GM23338 (cell line): ENCODE measurements around the gene NIPAL4. TPM values are rescaled to one million over a fixed set of nuclear protein-coding genes. Genes with fewer than 3 reads are reported as not detected.

Source experiments
- ATAC-seq: fragments of 200-7000 bp; cut with Tn5 transposase; 3 replicates; pipeline ENCODE4 v1.9.1; 2020
- DNase-seq: peaks from one replicate; pipeline ENCODE4 v3.0.0-alpha.2; 2015; ENCODE audit warnings: low spot score
- H2AFZ ChIP-seq: fragments of 200-600 bp; sonication (generic); 2 replicates; pipeline ENCODE4 v1.8.0; 2016; ENCODE audit warnings: antibody characterized with exemption, mild to moderate bottlenecking, moderate library complexity
- H3F3A ChIP-seq: fragments of 200-600 bp; sonication (generic); replicated peaks from 2 replicates; pipeline ENCODE4 v1.8.0; 2017; ENCODE audit warnings: antibody characterized with exemption, mixed run types, low read depth
- H3K27ac ChIP-seq: fragments of 200-600 bp; sonication (generic); 2 replicates; pipeline ENCODE4 v1.6.1; 2016; ENCODE audit warnings: low read depth
- H3K27me3 ChIP-seq: fragments of 200-600 bp; sonication (generic); 2 replicates; pipeline ENCODE4 v1.8.0; 2016; ENCODE audit warnings: mild to moderate bottlenecking, mixed run types, moderate library complexity; ENCODE audit not compliant: insufficient read depth
- H3K36me3 ChIP-seq: fragments of 200-600 bp; sonication (generic); 2 replicates; pipeline ENCODE4 v1.8.0; 2016; ENCODE audit warnings: mild to moderate bottlenecking; ENCODE audit not compliant: insufficient read depth
- H3K4me1 ChIP-seq: fragments of 200-600 bp; sonication (generic); 2 replicates; pipeline ENCODE4 v1.8.0; 2016; ENCODE audit warnings: mild to moderate bottlenecking, moderate library complexity; ENCODE audit not compliant: insufficient read depth
- H3K4me2 ChIP-seq: fragments of 200-600 bp; sonication (generic); 2 replicates; pipeline ENCODE4 v1.7.1; 2017; ENCODE audit warnings: mixed run types
- H3K4me3 ChIP-seq: fragments of 200-600 bp; sonication (generic); 2 replicates; pipeline ENCODE4 v1.6.1; 2016; ENCODE audit warnings: mixed run types
- H3K79me2 ChIP-seq: fragments of 200-600 bp; sonication (generic); replicated peaks from 2 replicates; pipeline ENCODE4 v1.8.0; 2017; ENCODE audit warnings: mild to moderate bottlenecking; ENCODE audit not compliant: insufficient read depth
- H3K9me2 ChIP-seq: fragments of 200-600 bp; sonication (generic); 2 replicates; pipeline ENCODE4 v1.8.0; 2017; ENCODE audit not compliant: insufficient read depth
- H4K20me1 ChIP-seq: fragments of 200-600 bp; sonication (generic); replicated peaks from 2 replicates; pipeline ENCODE4 v1.8.0; 2017; ENCODE audit warnings: mild to moderate bottlenecking; ENCODE audit not compliant: insufficient read depth
- H3K27ac Mint-ChIP-seq: 2 replicates; pipeline ENCODE4 v1.8.0; 2020; ENCODE audit warnings: inconsistent platforms, mild to moderate bottlenecking, moderate library complexity, mixed read lengths
- H3K27me3 Mint-ChIP-seq: 3 replicates; pipeline ENCODE4 v1.8.0; 2022; ENCODE audit warnings: low read depth, mild to moderate bottlenecking, moderate library complexity, mixed read lengths, inconsistent platforms; ENCODE audit not compliant: insufficient read depth, poor library complexity
- H3K36me3 Mint-ChIP-seq: 3 replicates; pipeline ENCODE4 v1.8.0; 2021; ENCODE audit warnings: low read depth, mild to moderate bottlenecking, inconsistent platforms, moderate library complexity, mixed read lengths
- H3K4me1 Mint-ChIP-seq: 3 replicates; pipeline ENCODE4 v1.8.0; 2020; ENCODE audit warnings: mild to moderate bottlenecking, inconsistent platforms, mixed read lengths
- H3K4me3 Mint-ChIP-seq: 3 replicates; pipeline ENCODE4 v1.8.0; 2021; ENCODE audit warnings: moderate library complexity, mild to moderate bottlenecking, inconsistent platforms, mixed read lengths
- H3K9me3 Mint-ChIP-seq: 3 replicates; pipeline ENCODE4 v1.8.0; 2020; ENCODE audit warnings: moderate library complexity, mild to moderate bottlenecking, inconsistent platforms, mixed read lengths
- CREB1 ChIP-seq: fragments of 250-450 bp; sonication (Bioruptor Pico); IDR thresholded peaks from 2 replicates; pipeline ENCODE4 v1.5.0; 2020; ENCODE audit warnings: low read depth, mild to moderate bottlenecking, moderate library complexity
- CTCF ChIP-seq, 2 experiments: fragments of 200-600 bp in 1 of 2; sonication (generic) in 1 of 2; conservative IDR thresholded peaks; 2 replicates each; pipeline versions ENCODE4 v1.5.1 to v1.6.1; 2016 to 2017; ENCODE audit warnings: antibody characterized with exemption in 2 of 2, low read depth in 2 of 2, mild to moderate bottlenecking in 2 of 2, moderate library complexity in 1 of 2
- EZH2 ChIP-seq: fragments of 200-600 bp; sonication (generic); IDR thresholded peaks from one replicate; pipeline ENCODE4 v1.8.0; 2017; ENCODE audit warnings: antibody characterized with exemption, mild to moderate bottlenecking, low read depth; ENCODE audit not compliant: unreplicated experiment
- EZH2phosphoT487 ChIP-seq: fragments of 200-600 bp; sonication (generic); IDR thresholded peaks from one replicate; pipeline ENCODE4 v1.8.1; 2018; ENCODE audit warnings: antibody characterized with exemption; ENCODE audit not compliant: unreplicated experiment
- JUNB ChIP-seq: IDR thresholded peaks from one replicate; pipeline ENCODE4 v1.6.1; 2016; ENCODE audit warnings: antibody characterized with exemption; ENCODE audit not compliant: unreplicated experiment
- NANOG ChIP-seq: IDR thresholded peaks from 2 replicates; pipeline ENCODE4 v1.6.1; 2016; ENCODE audit warnings: antibody characterized with exemption, borderline replicate concordance
- POLR2AphosphoS5 ChIP-seq: IDR thresholded peaks from 2 replicates; pipeline ENCODE4 v1.6.1; 2016; ENCODE audit warnings: antibody characterized with exemption, low read depth
- REST ChIP-seq: IDR thresholded peaks from one replicate; pipeline ENCODE4 v1.6.1; 2018; ENCODE audit warnings: antibody characterized with exemption; ENCODE audit not compliant: unreplicated experiment
- STAT1 ChIP-seq: IDR thresholded peaks from one replicate; pipeline ENCODE4 v1.6.1; 2016; ENCODE audit warnings: antibody characterized with exemption; ENCODE audit not compliant: unreplicated experiment
- ZNF114 ChIP-seq: fragments of 250-450 bp; sonication (Bioruptor Pico); IDR thresholded peaks from 2 replicates; pipeline ENCODE4 v1.5.0; 2020; ENCODE audit warnings: mild to moderate bottlenecking, moderate library complexity
- ZNF331 ChIP-seq: fragments of 250-450 bp; sonication (Bioruptor Pico); IDR thresholded peaks from 2 replicates; pipeline ENCODE4 v1.5.0; 2020; ENCODE audit warnings: low read depth, mild to moderate bottlenecking, moderate library complexity
- polyA plus RNA-seq: library from polyadenylated mRNA; unstranded; fragments of >200 nt; fragmentation: Nextera tagmentation; extraction: Ambion mirVana; gene quantifications from 2 replicates; pipeline ENCODE4 v1.2.1, GENCODE V29; 2016
- total RNA-seq: library from RNA; depleted of rRNA; stranded (reverse); fragments of >200 nt; shearing (Covaris generic); gene quantifications from 2 replicates; pipeline ENCODE4 v1.2.3, GENCODE V29; 2014

NIPAL4 gene
- total and polyA plus RNA-seq, 2 experiments from 2014 or later = 0.21 TPM; not detected in 1

- TF ChIP-seq REST = no peak
- TF ChIP-seq EZH2phosphoT487 = no peak
These were observed 1.2 kb upstream of the NIPAL4 start (continued) for GRCh38 chr5:157458835-157459234.

- Histone ChIP-seq H2AFZ (no peak overlapping the region), H3F3A (no peaks in the 10 kb centered on the region), H3K4me3 (peak overlapping the region; percentile 84), H3K27ac (no peak overlapping the region), H3K9me2 (no peaks in the 10 kb centered on the region), H3K36me3 (no peaks in the 10 kb centered on the region), H3K79me2 (no peaks in the 10 kb centered on the region), H3K4me1 (peaks cover 26% of the 10 kb centered on the region), H3K4me2 (peak overlapping the region; percentile 88; the same call in 1 of the 2 replicates), H3K27me3 (peaks cover 48% of the 10 kb centered on the region), H4K20me1 (no peaks in the 10 kb centered on the region)
- Mint-ChIP-seq H3K9me3 (no peaks in the 10 kb centered on the region), H3K27ac (no peak overlapping the region), H3K27me3 (peaks cover 26% of the 10 kb centered on the region), H3K4me3 (peak overlapping the region; percentile 77), H3K4me1 (peaks cover 28% of the 10 kb centered on the region), H3K36me3 (no peaks in the 10 kb centered on the region)
- ATAC-seq (no peak), DNase-seq (no peak)
- TF ChIP-seq CTCF (conservative IDR thresholded peaks at IDR 0.05; ENCODE audit: low read depth in 2 of 2) (no peak), ZNF114 (CRISPR knock-in tag) (no peak), ZNF331 (CRISPR knock-in tag) (no peak), NANOG (no peak), REST (no peak), EZH2 (no peak), STAT1 (no peak), POLR2AphosphoS5 (no peak), EZH2phosphoT487 (no peak), JUNB (no peak), CREB1 (CRISPR knock-in tag) (no peak)
These were observed 1.1 kb downstream of the NIPAL4 start for GRCh38 chr5:157460921-157461792.
